Effector memory CD4-positive, alpha-beta T cell (primary cell): ENCODE results near the gene LZTS2.
A peak's percentile ranks its signal among the peaks of the same experiment; 100 is the strongest.

Experiments used
- DNase-seq, 3 donors: peaks; one replicate each; pipeline ENCODE4 v3.0.0-alpha.2; 2020
- H3K27ac ChIP-seq: 2 replicates; pipeline ENCODE4 v1.7.0; 2013; ENCODE audit warnings: mild to moderate bottlenecking, low read length, moderate library complexity; ENCODE audit not compliant: insufficient read depth, poor library complexity, severe bottlenecking
- H3K27me3 ChIP-seq: replicated peaks from 2 replicates; pipeline ENCODE4 v1.7.0; 2013; ENCODE audit warnings: mild to moderate bottlenecking, low read length; ENCODE audit not compliant: insufficient read depth, control insufficient read depth, poor library complexity, severe bottlenecking
- H3K36me3 ChIP-seq: 2 replicates; pipeline ENCODE4 v1.7.0; 2013; ENCODE audit warnings: mild to moderate bottlenecking, low read length, moderate library complexity; ENCODE audit not compliant: control insufficient read depth, insufficient read depth
- H3K4me1 ChIP-seq: 2 replicates; pipeline ENCODE4 v1.7.0; 2013; ENCODE audit warnings: low read length, mild to moderate bottlenecking; ENCODE audit not compliant: control insufficient read depth, insufficient read depth, poor library complexity, severe bottlenecking
- H3K4me3 ChIP-seq: 2 replicates; pipeline ENCODE4 v1.7.0; 2013; ENCODE audit warnings: low read length, low read depth, mild to moderate bottlenecking; ENCODE audit not compliant: insufficient read depth, poor library complexity, severe bottlenecking
- H3K9me3 ChIP-seq: 2 replicates; pipeline ENCODE4 v1.7.0; 2013; ENCODE audit warnings: mild to moderate bottlenecking, low read length, moderate library complexity; ENCODE audit not compliant: control insufficient read depth

Gene LZTS2

DNA sequence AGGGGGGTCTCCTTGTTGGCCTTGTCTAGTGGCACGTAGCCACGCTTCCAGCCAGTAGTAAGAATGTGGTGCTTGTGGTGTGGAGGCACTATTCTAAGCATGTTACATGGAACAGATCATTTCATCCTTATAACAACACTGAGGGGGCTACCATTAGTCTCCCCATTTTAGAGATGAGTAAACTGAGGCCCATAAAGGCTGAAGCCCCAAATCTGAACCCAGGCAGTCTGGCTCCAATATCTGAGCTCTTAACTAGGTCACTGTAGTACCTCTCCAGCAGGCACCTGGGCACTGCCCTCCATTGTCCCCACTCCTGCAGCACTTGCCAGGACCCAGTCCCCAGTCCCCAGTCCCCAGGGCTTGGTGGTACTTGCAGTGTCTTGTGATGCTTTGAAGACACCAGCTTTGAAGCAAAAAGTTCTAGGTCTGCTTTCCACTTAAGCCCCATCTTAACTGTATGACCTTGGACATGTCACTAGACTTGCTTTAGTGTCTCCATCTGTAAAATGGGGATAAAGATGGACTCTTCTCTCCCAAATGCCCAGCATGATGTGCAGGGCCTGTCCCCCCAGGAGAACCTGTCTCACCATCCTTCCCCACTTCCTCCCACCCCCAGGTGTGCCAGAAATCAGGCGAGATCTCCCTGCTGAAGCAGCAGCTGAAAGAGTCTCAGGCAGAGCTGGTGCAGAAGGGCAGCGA lies 6.4 kb downstream of the LZTS2 start:
- no peak overlapping the region for H3K4me3 ChIP-seq
- H3K4me1 ChIP-seq = no peaks in the 10 kb centered on the region
- H3K27me3 ChIP-seq = no peaks in the 10 kb centered on the region
- peaks cover 12% of the 10 kb centered on the region for H3K36me3 ChIP-seq
- H3K9me3 ChIP-seq = no peaks in the 10 kb centered on the region
- H3K27ac ChIP-seq = no peak overlapping the region
- no peak for DNase-seq

DNA sequence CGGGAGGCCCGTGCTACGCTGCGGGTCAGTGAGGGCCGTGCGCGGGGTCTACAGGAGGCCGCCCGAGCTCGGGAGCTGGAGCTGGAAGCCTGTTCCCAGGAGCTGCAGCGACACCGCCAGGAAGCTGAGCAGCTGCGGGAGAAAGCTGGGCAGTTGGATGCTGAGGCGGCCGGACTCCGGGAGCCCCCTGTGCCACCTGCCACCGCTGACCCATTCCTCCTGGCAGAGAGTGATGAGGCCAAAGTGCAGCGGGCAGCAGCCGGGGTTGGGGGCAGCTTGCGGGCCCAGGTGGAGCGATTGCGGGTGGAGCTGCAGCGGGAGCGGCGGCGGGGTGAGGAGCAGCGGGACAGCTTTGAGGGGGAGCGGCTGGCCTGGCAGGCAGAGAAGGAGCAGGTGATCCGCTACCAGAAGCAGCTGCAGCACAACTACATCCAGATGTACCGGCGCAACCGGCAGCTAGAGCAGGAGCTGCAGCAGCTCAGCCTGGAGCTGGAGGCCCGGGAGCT lies 7.0 kb downstream of the LZTS2 start:
- Histone ChIP-seq H3K27me3 (no peaks in the 10 kb centered on the region), H3K4me1 (no peaks in the 10 kb centered on the region), H3K4me3 (no peak overlapping the region), H3K36me3 (peaks cover 12% of the 10 kb centered on the region), H3K27ac (no peak overlapping the region), H3K9me3 (no peaks in the 10 kb centered on the region)
- DNase-seq = no peak

DNA sequence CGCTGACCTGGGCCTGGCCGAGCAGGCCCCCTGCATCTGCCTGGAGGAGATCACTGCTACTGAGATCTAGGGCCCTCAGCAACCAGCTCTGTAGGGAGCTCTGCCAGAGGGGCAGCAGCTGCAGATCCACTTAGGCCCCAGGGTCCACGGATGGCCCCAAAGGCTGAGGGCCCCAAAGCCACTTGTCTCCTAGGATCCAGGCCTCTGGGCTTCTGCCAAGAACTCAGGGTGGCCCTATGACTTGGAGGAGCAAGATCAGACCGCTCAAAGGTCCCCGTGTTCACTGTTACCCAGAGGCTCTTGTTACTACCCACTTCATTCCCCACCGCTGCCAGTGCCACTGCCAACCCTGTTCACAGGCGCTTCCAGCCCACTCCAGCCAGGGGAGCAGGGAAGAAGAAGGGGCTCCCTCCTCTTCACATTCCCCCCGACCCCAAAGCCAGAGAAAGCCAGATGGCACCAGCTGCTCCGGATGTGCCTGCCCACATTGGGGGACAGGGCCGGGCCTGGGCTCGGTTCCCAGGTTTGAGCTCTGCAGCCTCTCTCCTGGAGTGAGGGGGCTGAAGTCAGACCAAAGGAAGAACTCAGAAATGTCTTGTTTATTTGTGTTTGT lies 7.6 kb downstream of the LZTS2 start:
- Histone ChIP-seq H3K27me3 (no peaks in the 10 kb centered on the region), H3K4me1 (no peaks in the 10 kb centered on the region), H3K9me3 (no peaks in the 10 kb centered on the region), H3K4me3 (no peak overlapping the region), H3K27ac (no peak overlapping the region), H3K36me3 (peaks cover 12% of the 10 kb centered on the region)
- no peak for DNase-seq

DNA sequence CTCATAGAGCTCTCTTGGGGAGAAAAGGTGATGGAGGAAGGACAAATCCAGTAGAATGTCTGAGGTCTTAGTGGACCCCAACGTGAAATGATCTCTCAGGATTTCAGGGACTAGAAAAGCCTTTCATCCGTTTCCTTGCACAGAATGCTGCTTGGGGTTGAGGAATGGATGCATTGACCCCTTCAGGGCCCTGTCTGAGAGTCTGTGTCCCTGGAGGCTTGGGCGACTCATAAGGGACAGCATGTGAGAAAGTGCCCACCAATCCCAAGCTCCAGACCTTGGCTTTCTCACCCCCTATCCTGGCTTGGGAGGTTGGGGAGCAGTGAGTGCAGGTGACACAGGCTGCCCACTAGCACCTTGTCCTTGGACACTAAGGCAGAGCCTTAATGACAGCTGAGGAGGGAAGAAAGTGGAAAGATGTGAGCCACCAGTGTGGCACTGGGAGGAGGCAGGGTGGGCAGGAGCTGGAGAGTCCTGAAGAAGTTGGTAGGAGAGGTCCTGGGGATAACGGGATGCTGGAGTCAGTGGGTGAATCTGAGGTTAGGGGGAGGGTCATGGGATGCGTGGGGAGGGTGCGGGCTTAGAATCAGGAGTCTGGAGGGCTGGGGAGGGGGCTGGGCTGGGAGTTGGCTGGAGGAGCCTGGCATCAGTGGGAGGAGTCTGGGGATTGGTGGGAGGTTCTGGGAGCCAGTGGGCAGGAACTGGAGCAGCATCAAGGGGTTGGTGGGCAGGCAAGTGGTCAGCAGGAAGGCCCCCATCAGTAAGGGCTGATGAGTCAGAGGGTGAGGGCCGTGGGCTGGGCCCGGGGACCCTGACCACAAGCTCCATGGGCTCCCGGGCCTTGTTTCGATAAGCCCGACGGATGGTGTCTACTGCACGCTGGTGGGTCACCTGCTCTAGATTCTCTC lies 8.6 kb downstream of the LZTS2 start:
- Histone ChIP-seq H3K27ac (no peak overlapping the region), H3K36me3 (peaks cover 10% of the 10 kb centered on the region), H3K27me3 (no peaks in the 10 kb centered on the region), H3K9me3 (no peaks in the 10 kb centered on the region), H3K4me1 (no peaks in the 10 kb centered on the region), H3K4me3 (no peak overlapping the region)
- DNase-seq = no peak

DNA sequence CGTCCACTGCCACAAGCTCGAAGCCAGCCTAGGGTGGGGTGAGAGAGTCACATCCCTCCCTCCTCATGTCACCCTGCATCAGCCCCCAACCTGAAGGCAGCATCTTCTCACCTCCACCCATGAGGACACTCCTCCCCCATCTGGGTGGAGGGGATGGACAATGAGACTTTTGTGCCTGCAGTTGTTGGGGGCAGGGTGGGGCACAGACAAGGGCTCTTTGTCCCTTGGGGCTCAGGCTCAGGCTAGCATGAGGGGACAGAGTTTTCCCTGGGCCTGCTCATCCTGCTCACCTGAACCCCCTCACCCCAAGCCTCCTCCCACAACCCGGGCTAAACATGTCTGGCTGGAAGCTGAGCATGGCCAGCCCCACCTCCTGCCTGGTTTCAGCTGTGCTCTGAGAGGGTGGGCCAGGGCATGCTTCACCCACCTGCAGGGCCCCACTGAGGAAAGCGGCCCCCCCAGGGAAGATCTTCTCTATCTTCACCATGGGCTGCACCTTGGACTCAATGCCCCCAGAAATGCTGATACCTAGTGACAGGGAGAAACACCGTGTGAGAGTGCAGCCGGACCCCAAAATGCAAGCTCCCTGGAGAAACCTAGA lies 9.3 kb downstream of the LZTS2 start:
- no peaks in the 10 kb centered on the region for H3K4me1 ChIP-seq
- H3K9me3 ChIP-seq = no peaks in the 10 kb centered on the region
- DNase-seq = no peak
- no peaks in the 10 kb centered on the region for H3K27me3 ChIP-seq
- H3K4me3 ChIP-seq = no peak overlapping the region
- H3K27ac ChIP-seq = no peak overlapping the region
- peaks cover 6% of the 10 kb centered on the region for H3K36me3 ChIP-seq

DNA sequence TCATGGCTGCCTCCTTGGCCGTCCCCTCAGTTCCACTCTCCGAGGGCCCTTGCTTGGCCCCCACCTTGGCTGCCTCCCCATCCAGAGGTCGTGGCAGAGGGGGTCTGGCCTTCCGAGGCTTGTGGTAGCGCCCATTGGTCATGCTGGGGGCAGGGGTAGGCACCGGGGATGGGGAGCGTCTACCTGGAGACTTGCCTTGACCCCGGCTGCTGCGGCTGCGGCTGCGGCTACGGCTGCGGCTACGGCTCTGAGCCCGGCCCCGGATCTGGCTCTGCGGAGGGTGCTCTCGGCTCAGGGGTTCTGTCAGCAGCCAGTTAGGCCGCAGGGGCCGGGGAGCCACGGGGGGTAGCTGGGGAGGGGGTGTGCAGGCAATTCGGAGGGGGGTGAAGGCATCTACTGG lies 10.7 kb downstream of the LZTS2 start:
- DNase-seq = no peak
- Histone ChIP-seq H3K9me3 (no peaks in the 10 kb centered on the region), H3K27ac (no peak overlapping the region), H3K4me3 (no peak overlapping the region), H3K4me1 (no peaks in the 10 kb centered on the region), H3K27me3 (no peaks in the 10 kb centered on the region), H3K36me3 (peaks cover 3% of the 10 kb centered on the region)

DNA sequence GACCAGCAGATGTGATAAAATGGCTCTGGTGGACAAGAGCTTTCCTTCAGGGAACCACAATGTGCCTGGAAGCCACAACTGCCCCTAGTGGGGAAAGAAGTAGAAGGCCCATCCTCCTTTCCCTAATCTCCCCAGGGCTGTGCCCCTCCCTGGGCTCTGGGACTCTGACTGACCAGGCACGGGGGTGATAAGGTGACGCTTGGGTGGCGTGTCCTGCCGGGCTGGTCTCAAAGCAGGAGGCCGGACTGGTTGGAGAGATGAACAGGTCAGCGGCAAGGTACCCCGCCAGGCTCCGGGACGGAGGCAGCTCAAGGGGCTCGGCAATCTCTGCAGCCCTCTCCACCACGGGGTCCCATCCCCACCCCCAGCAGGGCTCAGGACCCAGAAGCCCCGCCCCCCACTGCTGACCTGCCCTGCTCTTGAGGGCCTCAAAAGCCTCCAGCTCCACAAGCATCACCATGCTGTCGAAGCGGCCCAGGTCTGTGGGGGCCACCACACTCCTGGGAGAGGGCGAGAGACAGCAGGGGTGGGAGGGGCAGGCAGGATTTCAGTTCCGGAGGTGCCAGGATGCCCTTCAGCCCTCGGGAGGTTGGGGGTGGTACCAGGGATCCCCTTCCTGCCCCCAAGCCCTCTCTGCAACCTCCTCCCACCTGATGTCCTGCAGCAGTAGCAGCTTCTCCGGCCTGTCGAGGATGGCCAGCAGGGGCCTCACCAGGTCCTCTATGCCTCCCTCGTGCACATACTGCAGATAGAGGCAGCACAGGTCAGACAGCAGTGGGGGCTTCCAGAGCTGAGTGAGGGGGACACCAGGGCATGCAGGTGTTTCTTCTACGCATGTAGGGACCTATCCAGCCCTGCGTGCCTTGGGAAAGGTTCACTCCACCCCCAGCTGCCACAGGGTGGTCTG lies 12.2 kb downstream of the LZTS2 start:
- H3K4me1 ChIP-seq = no peaks in the 10 kb centered on the region
- no peak overlapping the region for H3K27ac ChIP-seq
- DNase-seq = no peak
- peaks cover 2% of the 10 kb centered on the region for H3K27me3 ChIP-seq
- H3K4me3 ChIP-seq = no peak overlapping the region
- no peaks in the 10 kb centered on the region for H3K36me3 ChIP-seq
- H3K9me3 ChIP-seq = no peaks in the 10 kb centered on the region

DNA sequence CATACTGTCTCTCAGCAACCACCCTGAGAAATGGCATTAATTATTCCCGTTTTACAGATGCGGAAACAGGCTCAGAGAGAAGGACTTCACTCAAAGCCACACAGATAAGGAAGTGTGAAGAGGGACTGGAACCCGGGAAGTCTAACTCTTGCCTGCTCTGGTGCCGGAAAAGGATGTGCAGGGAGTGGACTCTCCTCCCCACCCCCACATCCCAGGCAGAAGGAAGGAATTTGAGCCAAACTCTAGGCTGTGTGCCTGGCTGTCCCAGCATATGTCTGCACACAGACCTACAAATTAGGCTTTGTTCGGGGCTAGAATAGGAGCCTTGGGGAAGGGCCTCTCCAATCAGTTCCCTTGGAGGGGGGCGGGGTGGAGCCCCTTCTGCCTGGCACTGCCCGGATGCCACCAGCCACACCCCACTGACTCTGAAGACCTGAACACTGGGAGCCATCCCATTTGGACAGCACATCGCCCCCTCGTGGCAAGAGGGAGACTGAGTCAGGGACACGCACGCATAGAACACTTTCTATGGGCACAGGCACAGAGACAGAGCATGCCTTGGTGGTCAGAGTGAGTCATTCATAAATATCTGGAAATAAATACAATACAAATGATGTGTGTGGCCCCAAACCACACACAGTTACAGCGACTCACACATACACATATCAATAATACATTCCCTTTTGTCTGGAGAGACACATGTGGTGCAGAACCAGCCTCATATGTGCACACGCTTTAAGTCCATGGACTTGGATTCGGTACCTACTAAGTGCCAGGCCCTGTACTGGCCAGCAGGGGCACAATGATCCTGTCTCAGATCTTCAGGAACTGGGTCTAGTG lies 13.1 kb downstream of the LZTS2 start:
- H3K27ac ChIP-seq = no peak overlapping the region
- DNase-seq = peak; percentile 48 to 62 (median 49)
- no peak overlapping the region for H3K4me3 ChIP-seq
- H3K36me3 ChIP-seq = no peaks in the 10 kb centered on the region
- H3K27me3 ChIP-seq = peaks cover 2% of the 10 kb centered on the region
- H3K4me1 ChIP-seq = no peaks in the 10 kb centered on the region
- H3K9me3 ChIP-seq = no peaks in the 10 kb centered on the region
